ENCODE data around the gene ATG16L1.
A peak's percentile ranks its signal among the peaks of the same experiment; 100 is the strongest.

Gene ATG16L1

GRCh38 chr2:233245406-233245805 is 6.1 kb upstream of the ATG16L1 start:
- Histone ChIP-seq H3K27me3 (ENCODE audit: control insufficient read depth, insufficient read depth, low read length) (no peaks in the 10 kb centered on the region), H3K4me3 (ENCODE audit: low read depth, low read length) (no peak overlapping the region), H3K4me1 (ENCODE audit: control insufficient read depth, insufficient read depth, low read length) (no peaks in the 10 kb centered on the region), H3K27ac (ENCODE audit: low read depth, low read length) (no peak overlapping the region), H3K9ac (ENCODE audit: low read depth, low read length) (no peak overlapping the region), H3K36me3 (ENCODE audit: control insufficient read depth, insufficient read depth, low read length) (no peaks in the 10 kb centered on the region), H3K9me3 (ENCODE audit: control insufficient read depth, insufficient read depth, low read length) (peaks cover 6% of the 10 kb centered on the region)

- Histone ChIP-seq H3K27me3 (ENCODE audit: control insufficient read depth, insufficient read depth, low read length) (no peaks in the 10 kb centered on the region), H3K4me3 (ENCODE audit: low read depth, low read length) (no peak overlapping the region), H3K27ac (ENCODE audit: low read depth, low read length) (no peak overlapping the region), H3K36me3 (ENCODE audit: control insufficient read depth, insufficient read depth, low read length) (no peaks in the 10 kb centered on the region), H3K9ac (ENCODE audit: low read depth, low read length) (no peak overlapping the region), H3K4me1 (ENCODE audit: control insufficient read depth, insufficient read depth, low read length) (no peaks in the 10 kb centered on the region), H3K9me3 (ENCODE audit: control insufficient read depth, insufficient read depth, low read length) (peaks cover 14% of the 10 kb centered on the region)
Observed at GRCh38 chr2:233247116-233247515, 4.4 kb upstream of the ATG16L1 start.

DNA sequence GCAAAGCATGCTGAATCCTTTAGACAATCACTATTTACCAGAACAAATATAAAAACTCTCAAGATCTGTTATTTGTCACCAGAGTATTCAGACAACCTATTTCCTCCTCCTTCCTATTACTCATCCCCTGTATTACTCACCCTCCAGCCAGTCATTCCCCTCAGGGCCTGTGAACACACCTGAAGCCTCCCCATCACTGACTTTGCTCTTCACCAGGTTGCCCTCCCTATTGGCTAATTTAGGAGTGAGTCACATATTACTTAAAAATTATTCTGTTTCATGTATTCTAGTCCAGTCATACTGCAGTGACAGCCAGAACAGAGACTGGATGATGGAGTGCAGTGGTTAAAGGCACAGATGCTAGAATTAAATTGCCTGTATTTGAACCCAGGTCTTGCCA is 3.7 kb upstream of the ATG16L1 start:
- no peak overlapping the region for H3K4me3 ChIP-seq (ENCODE audit: low read depth, low read length)
- H3K27me3 ChIP-seq (ENCODE audit: control insufficient read depth, insufficient read depth, low read length), result no peaks in the 10 kb centered on the region
- no peak overlapping the region for H3K9ac ChIP-seq (ENCODE audit: low read depth, low read length)
- peaks cover 2% of the 10 kb centered on the region for H3K4me1 ChIP-seq (ENCODE audit: control insufficient read depth, insufficient read depth, low read length)
- no peak overlapping the region for H3K27ac ChIP-seq (ENCODE audit: low read depth, low read length)
- H3K36me3 ChIP-seq (ENCODE audit: control insufficient read depth, insufficient read depth, low read length), result no peaks in the 10 kb centered on the region
- peaks cover 14% of the 10 kb centered on the region for H3K9me3 ChIP-seq (ENCODE audit: control insufficient read depth, insufficient read depth, low read length)

- Histone ChIP-seq H3K9ac (ENCODE audit: low read depth, low read length) (no peak overlapping the region), H3K27ac (ENCODE audit: low read depth, low read length) (no peak overlapping the region), H3K27me3 (ENCODE audit: control insufficient read depth, insufficient read depth, low read length) (no peaks in the 10 kb centered on the region), H3K9me3 (ENCODE audit: control insufficient read depth, insufficient read depth, low read length) (peaks cover 14% of the 10 kb centered on the region), H3K36me3 (ENCODE audit: control insufficient read depth, insufficient read depth, low read length) (peaks cover 6% of the 10 kb centered on the region), H3K4me1 (ENCODE audit: control insufficient read depth, insufficient read depth, low read length) (peaks cover 6% of the 10 kb centered on the region), H3K4me3 (ENCODE audit: low read depth, low read length) (no peak overlapping the region)
Observed at GRCh38 chr2:233248999-233249398, 2.5 kb upstream of the ATG16L1 start.

DNA sequence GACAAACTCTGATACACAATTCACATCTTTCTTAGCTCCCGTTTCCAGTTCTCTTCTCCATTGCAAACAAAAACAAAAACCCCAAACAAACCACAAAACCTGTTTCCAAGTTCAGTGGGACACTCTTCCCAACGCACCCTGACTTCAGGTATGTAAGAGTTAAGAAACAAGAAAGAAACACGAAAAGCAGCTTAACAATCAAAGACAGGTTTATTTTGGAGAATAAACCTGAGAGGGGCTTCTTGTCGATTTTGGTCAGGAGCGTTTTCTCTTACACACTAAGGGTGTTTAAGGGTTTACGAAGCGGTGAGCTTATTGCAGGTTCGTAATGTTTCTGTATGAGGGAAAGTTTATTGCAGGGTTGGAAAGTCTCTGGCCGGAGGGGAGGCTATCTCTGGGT is 905 bp upstream of the ATG16L1 start:
- H3K4me1 ChIP-seq (ENCODE audit: control insufficient read depth, insufficient read depth, low read length), result peaks cover 6% of the 10 kb centered on the region
- H3K4me3 ChIP-seq (ENCODE audit: low read depth, low read length), result no peak overlapping the region
- H3K9ac ChIP-seq (ENCODE audit: low read depth, low read length), result no peak overlapping the region
- H3K36me3 ChIP-seq (ENCODE audit: control insufficient read depth, insufficient read depth, low read length), result peaks cover 14% of the 10 kb centered on the region
- H3K9me3 ChIP-seq (ENCODE audit: control insufficient read depth, insufficient read depth, low read length), result peaks cover 14% of the 10 kb centered on the region
- no peaks in the 10 kb centered on the region for H3K27me3 ChIP-seq (ENCODE audit: control insufficient read depth, insufficient read depth, low read length)
- no peak overlapping the region for H3K27ac ChIP-seq (ENCODE audit: low read depth, low read length)

DNA sequence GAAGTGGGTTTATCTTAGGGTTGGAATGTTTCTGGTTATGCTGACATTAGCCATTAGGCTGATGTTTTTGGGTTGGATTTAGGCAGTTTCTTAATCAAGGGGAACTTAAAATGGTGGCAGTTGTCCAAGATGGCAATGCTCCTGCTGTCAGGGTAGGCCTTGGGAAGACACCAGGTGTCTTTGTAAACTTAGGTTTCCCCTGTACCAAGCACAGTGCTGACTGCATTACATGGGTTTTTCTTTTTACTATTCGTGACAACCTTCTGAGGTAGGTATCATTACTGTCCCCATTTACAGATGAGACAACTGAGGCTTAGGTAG is 528 bp upstream of the ATG16L1 start:
- H3K9me3 ChIP-seq (ENCODE audit: control insufficient read depth, insufficient read depth, low read length), result peaks cover 14% of the 10 kb centered on the region
- H3K9ac ChIP-seq (ENCODE audit: low read depth, low read length), result no peak overlapping the region
- peaks cover 6% of the 10 kb centered on the region for H3K4me1 ChIP-seq (ENCODE audit: control insufficient read depth, insufficient read depth, low read length)
- peaks cover 18% of the 10 kb centered on the region for H3K36me3 ChIP-seq (ENCODE audit: control insufficient read depth, insufficient read depth, low read length)
- H3K27me3 ChIP-seq (ENCODE audit: control insufficient read depth, insufficient read depth, low read length), result no peaks in the 10 kb centered on the region
- peak overlapping the region; percentile 31 for H3K27ac ChIP-seq (ENCODE audit: low read depth, low read length)
- peak overlapping the region; percentile 20; the same call in 1 of the 2 replicates for H3K4me3 ChIP-seq (ENCODE audit: low read depth, low read length)

DNA sequence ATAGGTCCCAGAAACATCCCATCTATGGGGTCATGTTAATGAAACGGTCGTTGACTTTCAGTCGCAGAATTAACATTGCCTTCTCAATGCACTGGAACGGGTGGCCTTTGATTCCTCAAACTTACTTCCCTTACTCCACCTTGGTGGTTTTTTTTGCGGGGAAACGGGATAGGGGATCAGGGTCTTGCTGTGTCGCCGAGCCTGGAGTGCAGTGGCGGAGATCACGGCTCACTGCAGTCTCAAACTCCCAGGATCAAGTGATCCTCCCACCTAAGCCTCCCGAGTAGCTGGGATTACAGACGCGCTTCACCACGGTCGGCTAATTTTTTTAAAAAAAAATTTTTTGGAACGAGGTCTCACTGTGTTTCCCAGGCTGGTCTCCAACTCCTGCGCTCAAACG is 754 bp downstream of the ATG16L1 start:
- Histone ChIP-seq H3K27ac (ENCODE audit: low read depth, low read length) (peak overlapping the region; percentile 80), H3K36me3 (ENCODE audit: control insufficient read depth, insufficient read depth, low read length) (peaks cover 31% of the 10 kb centered on the region), H3K4me3 (ENCODE audit: low read depth, low read length) (peak overlapping the region; percentile 86), H3K9me3 (ENCODE audit: control insufficient read depth, insufficient read depth, low read length) (peaks cover 14% of the 10 kb centered on the region), H3K9ac (ENCODE audit: low read depth, low read length) (peak overlapping the region; percentile 80), H3K27me3 (ENCODE audit: control insufficient read depth, insufficient read depth, low read length) (no peaks in the 10 kb centered on the region), H3K4me1 (ENCODE audit: control insufficient read depth, insufficient read depth, low read length) (peaks cover 6% of the 10 kb centered on the region)

DNA sequence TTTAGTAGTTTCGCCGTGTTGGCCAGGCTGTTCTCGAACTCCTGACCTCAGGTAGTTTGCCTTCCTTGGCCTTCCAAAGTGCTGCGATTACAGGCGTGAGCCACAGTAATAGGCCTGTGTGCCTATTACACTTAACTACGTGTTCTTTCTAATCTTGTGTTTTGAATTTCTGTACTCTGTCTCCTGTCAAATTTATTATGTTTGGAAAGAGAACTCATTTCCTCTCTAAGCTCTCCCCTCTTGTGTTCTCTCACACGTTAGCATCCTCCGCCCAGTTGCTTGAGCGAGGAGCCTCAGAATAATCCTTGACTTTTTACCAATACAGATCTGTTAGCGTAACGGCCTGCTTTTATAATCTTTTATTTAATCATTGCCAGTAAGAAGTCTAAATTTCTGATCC is 3.7 kb downstream of the ATG16L1 start:
- Histone ChIP-seq H3K27me3 (ENCODE audit: control insufficient read depth, insufficient read depth, low read length) (no peaks in the 10 kb centered on the region), H3K4me3 (ENCODE audit: low read depth, low read length) (no peak overlapping the region), H3K36me3 (ENCODE audit: control insufficient read depth, insufficient read depth, low read length) (peaks cover 57% of the 10 kb centered on the region), H3K9ac (ENCODE audit: low read depth, low read length) (no peak overlapping the region), H3K4me1 (ENCODE audit: control insufficient read depth, insufficient read depth, low read length) (peaks cover 6% of the 10 kb centered on the region), H3K9me3 (ENCODE audit: control insufficient read depth, insufficient read depth, low read length) (peaks cover 10% of the 10 kb centered on the region), H3K27ac (ENCODE audit: low read depth, low read length) (no peak overlapping the region)

DNA sequence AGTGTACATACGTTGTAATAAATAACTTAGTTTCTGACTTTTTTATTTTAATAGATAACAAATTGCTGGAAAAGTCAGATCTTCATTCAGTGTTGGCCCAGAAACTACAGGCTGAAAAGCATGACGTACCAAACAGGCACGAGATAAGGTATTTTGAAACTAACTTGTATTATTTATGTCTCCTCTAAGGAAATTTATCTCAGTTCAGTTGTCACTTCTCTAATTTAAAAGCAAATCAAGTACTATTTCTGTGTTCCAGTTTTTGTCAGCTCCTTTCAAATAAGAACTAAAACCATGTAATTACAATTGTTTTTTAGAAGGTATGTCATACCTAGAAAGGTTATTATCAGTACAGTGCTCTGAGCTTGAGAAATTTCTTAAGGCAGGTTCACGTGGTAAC is 4.6 kb downstream of the ATG16L1 start:
- H3K27ac ChIP-seq (ENCODE audit: low read depth, low read length), result no peak overlapping the region
- peaks cover 6% of the 10 kb centered on the region for H3K4me1 ChIP-seq (ENCODE audit: control insufficient read depth, insufficient read depth, low read length)
- no peaks in the 10 kb centered on the region for H3K27me3 ChIP-seq (ENCODE audit: control insufficient read depth, insufficient read depth, low read length)
- peaks cover 1% of the 10 kb centered on the region; the same call in 1 of the 2 replicates for H3K9me3 ChIP-seq (ENCODE audit: control insufficient read depth, insufficient read depth, low read length)
- no peak overlapping the region for H3K4me3 ChIP-seq (ENCODE audit: low read depth, low read length)
- peaks cover 64% of the 10 kb centered on the region for H3K36me3 ChIP-seq (ENCODE audit: control insufficient read depth, insufficient read depth, low read length)
- no peak overlapping the region for H3K9ac ChIP-seq (ENCODE audit: low read depth, low read length)

DNA sequence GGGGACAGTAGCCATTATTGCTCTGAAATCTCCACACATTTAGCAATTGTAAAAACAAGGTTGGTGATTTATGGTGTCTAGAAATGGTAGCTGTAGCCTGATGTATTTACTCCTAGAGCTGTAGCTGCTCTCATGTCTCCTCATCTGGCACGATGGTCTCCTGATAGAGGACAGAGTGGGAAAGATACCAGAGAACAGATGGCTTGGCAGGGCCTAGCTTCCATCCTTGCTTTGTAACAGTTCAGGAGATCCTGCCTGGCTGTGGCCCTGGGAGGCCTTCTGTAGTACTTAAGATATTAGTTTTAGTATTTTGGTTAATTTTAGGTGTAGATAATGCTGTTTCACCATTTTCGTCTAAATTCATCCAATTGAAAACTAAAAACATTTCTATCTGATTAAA is 6.7 kb downstream of the ATG16L1 start:
- Histone ChIP-seq H3K27ac (ENCODE audit: low read depth, low read length) (no peak overlapping the region), H3K36me3 (ENCODE audit: control insufficient read depth, insufficient read depth, low read length) (peaks cover 85% of the 10 kb centered on the region), H3K9me3 (ENCODE audit: control insufficient read depth, insufficient read depth, low read length) (no peaks in the 10 kb centered on the region), H3K9ac (ENCODE audit: low read depth, low read length) (no peak overlapping the region), H3K27me3 (ENCODE audit: control insufficient read depth, insufficient read depth, low read length) (no peaks in the 10 kb centered on the region), H3K4me1 (ENCODE audit: control insufficient read depth, insufficient read depth, low read length) (no peaks in the 10 kb centered on the region), H3K4me3 (ENCODE audit: low read depth, low read length) (no peak overlapping the region)

DNA sequence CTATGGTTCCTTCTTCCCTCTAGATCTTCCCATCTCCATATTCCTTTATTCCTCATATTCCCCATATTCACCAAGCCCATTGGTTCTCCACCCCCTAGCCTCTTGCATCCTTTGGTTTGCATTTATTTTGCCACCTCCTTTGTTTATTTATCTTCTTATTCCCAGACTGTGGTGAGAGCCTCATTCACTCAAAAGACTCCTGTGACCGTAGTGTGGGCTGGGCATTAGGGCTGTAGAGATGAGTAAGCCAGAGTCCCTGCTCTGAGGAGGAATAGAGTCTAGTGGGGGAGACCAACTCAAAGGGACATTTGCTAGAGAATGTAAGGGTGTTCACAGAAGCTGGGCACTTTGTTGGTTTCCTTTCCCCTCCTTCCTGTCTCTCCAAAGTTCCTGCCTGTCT is 8.3 kb downstream of the ATG16L1 start:
- no peak overlapping the region for H3K27ac ChIP-seq (ENCODE audit: low read depth, low read length)
- H3K27me3 ChIP-seq (ENCODE audit: control insufficient read depth, insufficient read depth, low read length), result no peaks in the 10 kb centered on the region
- no peaks in the 10 kb centered on the region for H3K9me3 ChIP-seq (ENCODE audit: control insufficient read depth, insufficient read depth, low read length)
- no peak overlapping the region for H3K4me3 ChIP-seq (ENCODE audit: low read depth, low read length)
- H3K36me3 ChIP-seq (ENCODE audit: control insufficient read depth, insufficient read depth, low read length), result peaks cover 89% of the 10 kb centered on the region
- no peaks in the 10 kb centered on the region for H3K4me1 ChIP-seq (ENCODE audit: control insufficient read depth, insufficient read depth, low read length)
- H3K9ac ChIP-seq (ENCODE audit: low read depth, low read length), result no peak overlapping the region

- Histone ChIP-seq H3K4me3 (ENCODE audit: low read depth, low read length) (no peak overlapping the region), H3K27me3 (ENCODE audit: control insufficient read depth, insufficient read depth, low read length) (no peaks in the 10 kb centered on the region), H3K4me1 (ENCODE audit: control insufficient read depth, insufficient read depth, low read length) (no peaks in the 10 kb centered on the region), H3K27ac (ENCODE audit: low read depth, low read length) (no peak overlapping the region), H3K36me3 (ENCODE audit: control insufficient read depth, insufficient read depth, low read length) (peaks cover 94% of the 10 kb centered on the region), H3K9me3 (ENCODE audit: control insufficient read depth, insufficient read depth, low read length) (no peaks in the 10 kb centered on the region), H3K9ac (ENCODE audit: low read depth, low read length) (no peak overlapping the region)
Observed at GRCh38 chr2:233260661-233261060, 9.2 kb downstream of the ATG16L1 start.

Data from HUES48 (cell line).